ENCODE results near the gene FAM8A1. TPM values are rescaled to one million over a fixed set of nuclear protein-coding genes. Genes with fewer than 3 reads are reported as not detected.
A peak's percentile ranks its signal among the peaks of the same experiment; 100 is the strongest.

Gene FAM8A1
- 1 to 10 TPM; 5.7 to 7.1 TPM for polyA plus RNA-seq

- Histone ChIP-seq H3K4me1 (ENCODE audit: control insufficient read depth in 2 of 2, insufficient read depth in 2 of 2, low read length in 1 of 2) (peaks cover 2 to 4% of the 10 kb centered on the region in 2 donors), H3K27me3 (ENCODE audit: control insufficient read depth in 1 of 2, insufficient read depth in 2 of 2, low read length in 2 of 2) (no peaks in the 10 kb centered on the region), H3K27ac (ENCODE audit: low read depth in 2 of 2, low read length in 1 of 2) (peak within 1 kb of the TSS; percentile 87 to 96), H3K9me3 (ENCODE audit: control insufficient read depth in 2 of 2, insufficient read depth in 1 of 2, low read depth in 1 of 2, low read length in 1 of 2) (no peaks in the 10 kb centered on the region), H3K36me3 (ENCODE audit: control insufficient read depth in 2 of 2, insufficient read depth in 2 of 2, low read length in 1 of 2) (no peaks in the 10 kb centered on the region), H3K4me3 (ENCODE audit: low read depth in 1 of 2, low read length in 2 of 2) (peak within 1 kb of the TSS; percentile 86 to 93)
- 5 to 7% methylated on average over 39 to 42 of the region's 42 CpGs for WGBS, 2 donors
Observed at GRCh38 chr6:17599877-17600526, at the start of gene FAM8A1. FAM8A1 (plus strand) TSS chr6:17600302; CDS start chr6:17600410, 108 bp downstream.

- Histone ChIP-seq H3K36me3 (ENCODE audit: control insufficient read depth in 2 of 2, insufficient read depth in 2 of 2, low read length in 1 of 2) (no peaks in the 10 kb centered on the region), H3K4me3 (ENCODE audit: low read depth in 1 of 2, low read length in 2 of 2) (no peak overlapping the region), H3K4me1 (ENCODE audit: control insufficient read depth in 2 of 2, insufficient read depth in 2 of 2, low read length in 1 of 2) (no peaks in the 10 kb centered on the region), H3K9me3 (ENCODE audit: control insufficient read depth in 2 of 2, insufficient read depth in 1 of 2, low read depth in 1 of 2, low read length in 1 of 2) (no peaks in the 10 kb centered on the region), H3K27ac (ENCODE audit: low read depth in 2 of 2, low read length in 1 of 2) (no peak overlapping the region), H3K27me3 (ENCODE audit: control insufficient read depth in 1 of 2, insufficient read depth in 2 of 2, low read length in 2 of 2) (no peaks in the 10 kb centered on the region)
- WGBS, 2 donors: 88 to 89% methylated on average over 9 of the region's 9 CpGs
Observed at GRCh38 chr6:17551383-17551958, 48.6 kb upstream of the FAM8A1 start.

GRCh38 chr6:17552861-17553260 is 47.2 kb upstream of the FAM8A1 start:
- Histone ChIP-seq H3K9me3 (ENCODE audit: control insufficient read depth in 2 of 2, insufficient read depth in 1 of 2, low read depth in 1 of 2, low read length in 1 of 2) (no peaks in the 10 kb centered on the region), H3K4me3 (ENCODE audit: low read depth in 1 of 2, low read length in 2 of 2) (no peak overlapping the region), H3K27ac (ENCODE audit: low read depth in 2 of 2, low read length in 1 of 2) (no peak overlapping the region), H3K36me3 (ENCODE audit: control insufficient read depth in 2 of 2, insufficient read depth in 2 of 2, low read length in 1 of 2) (no peaks in the 10 kb centered on the region), H3K27me3 (ENCODE audit: control insufficient read depth in 1 of 2, insufficient read depth in 2 of 2, low read length in 2 of 2) (no peaks in the 10 kb centered on the region), H3K4me1 (ENCODE audit: control insufficient read depth in 2 of 2, insufficient read depth in 2 of 2, low read length in 1 of 2) (no peaks in the 10 kb centered on the region)
- WGBS, 2 donors: 77 to 79% methylated on average over 3 of the region's 3 CpGs

GRCh38 chr6:17556014-17556413 is 44.1 kb upstream of the FAM8A1 start:
- no peak overlapping the region for H3K4me3 ChIP-seq (ENCODE audit: low read depth in 1 of 2, low read length in 2 of 2)
- no peaks in the 10 kb centered on the region for H3K9me3 ChIP-seq (ENCODE audit: control insufficient read depth in 2 of 2, insufficient read depth in 1 of 2, low read depth in 1 of 2, low read length in 1 of 2)
- no peak overlapping the region for H3K27ac ChIP-seq (ENCODE audit: low read depth in 2 of 2, low read length in 1 of 2)
- no peaks in the 10 kb centered on the region for H3K4me1 ChIP-seq (ENCODE audit: control insufficient read depth in 2 of 2, insufficient read depth in 2 of 2, low read length in 1 of 2)
- H3K36me3 ChIP-seq (ENCODE audit: control insufficient read depth in 2 of 2, insufficient read depth in 2 of 2, low read length in 1 of 2): no peaks in the 10 kb centered on the region
- no peaks in the 10 kb centered on the region for H3K27me3 ChIP-seq (ENCODE audit: control insufficient read depth in 1 of 2, insufficient read depth in 2 of 2, low read length in 2 of 2)
- 71 to 80% methylated on average over 4 of the region's 4 CpGs for WGBS, 2 donors

- no peaks in the 10 kb centered on the region for H3K36me3 ChIP-seq (ENCODE audit: control insufficient read depth in 2 of 2, insufficient read depth in 2 of 2, low read length in 1 of 2)
- H3K4me1 ChIP-seq (ENCODE audit: control insufficient read depth in 2 of 2, insufficient read depth in 2 of 2, low read length in 1 of 2): no peaks in the 10 kb centered on the region
- H3K27ac ChIP-seq (ENCODE audit: low read depth in 2 of 2, low read length in 1 of 2): no peak overlapping the region
- WGBS, 2 donors: 87 to 95% methylated on average over 3 of the region's 3 CpGs
- H3K4me3 ChIP-seq (ENCODE audit: low read depth in 1 of 2, low read length in 2 of 2): no peak overlapping the region
- H3K27me3 ChIP-seq (ENCODE audit: control insufficient read depth in 1 of 2, insufficient read depth in 2 of 2, low read length in 2 of 2): no peaks in the 10 kb centered on the region
- H3K9me3 ChIP-seq (ENCODE audit: control insufficient read depth in 2 of 2, insufficient read depth in 1 of 2, low read depth in 1 of 2, low read length in 1 of 2): peaks cover 0 to 3% of the 10 kb centered on the region in 2 donors
Observed at GRCh38 chr6:17562636-17563035, 37.5 kb upstream of the FAM8A1 start.

GRCh38 chr6:17565399-17565798 is 34.7 kb upstream of the FAM8A1 start:
- WGBS, 2 donors: 87 to 90% methylated on average over 3 of the region's 3 CpGs
- Histone ChIP-seq H3K9me3 (ENCODE audit: control insufficient read depth in 2 of 2, insufficient read depth in 1 of 2, low read depth in 1 of 2, low read length in 1 of 2) (peaks cover 0 to 3% of the 10 kb centered on the region in 2 donors), H3K4me1 (ENCODE audit: control insufficient read depth in 2 of 2, insufficient read depth in 2 of 2, low read length in 1 of 2) (no peaks in the 10 kb centered on the region), H3K27ac (ENCODE audit: low read depth in 2 of 2, low read length in 1 of 2) (no peak overlapping the region), H3K27me3 (ENCODE audit: control insufficient read depth in 1 of 2, insufficient read depth in 2 of 2, low read length in 2 of 2) (no peaks in the 10 kb centered on the region), H3K4me3 (ENCODE audit: low read depth in 1 of 2, low read length in 2 of 2) (no peak overlapping the region), H3K36me3 (ENCODE audit: control insufficient read depth in 2 of 2, insufficient read depth in 2 of 2, low read length in 1 of 2) (no peaks in the 10 kb centered on the region)

GRCh38 chr6:17574866-17575560 is 25.1 kb upstream of the FAM8A1 start:
- Histone ChIP-seq H3K4me3 (ENCODE audit: low read depth in 1 of 2, low read length in 2 of 2) (no peak overlapping the region), H3K36me3 (ENCODE audit: control insufficient read depth in 2 of 2, insufficient read depth in 2 of 2, low read length in 1 of 2) (no peaks in the 10 kb centered on the region), H3K4me1 (ENCODE audit: control insufficient read depth in 2 of 2, insufficient read depth in 2 of 2, low read length in 1 of 2) (no peaks in the 10 kb centered on the region), H3K9me3 (ENCODE audit: control insufficient read depth in 2 of 2, insufficient read depth in 1 of 2, low read depth in 1 of 2, low read length in 1 of 2) (peaks cover 0 to 3% of the 10 kb centered on the region in 2 donors), H3K27me3 (ENCODE audit: control insufficient read depth in 1 of 2, insufficient read depth in 2 of 2, low read length in 2 of 2) (no peaks in the 10 kb centered on the region), H3K27ac (ENCODE audit: low read depth in 2 of 2, low read length in 1 of 2) (peak overlapping the region; percentile 55)
- 59 to 70% methylated on average over 8 of the region's 8 CpGs for WGBS, 2 donors

- Histone ChIP-seq H3K4me3 (ENCODE audit: low read depth in 1 of 2, low read length in 2 of 2) (no peak overlapping the region), H3K9me3 (ENCODE audit: control insufficient read depth in 2 of 2, insufficient read depth in 1 of 2, low read depth in 1 of 2, low read length in 1 of 2) (peaks cover 0 to 3% of the 10 kb centered on the region in 2 donors), H3K27ac (ENCODE audit: low read depth in 2 of 2, low read length in 1 of 2) (no peak overlapping the region), H3K27me3 (ENCODE audit: control insufficient read depth in 1 of 2, insufficient read depth in 2 of 2, low read length in 2 of 2) (no peaks in the 10 kb centered on the region), H3K4me1 (ENCODE audit: control insufficient read depth in 2 of 2, insufficient read depth in 2 of 2, low read length in 1 of 2) (peaks cover 0 to 3% of the 10 kb centered on the region in 2 donors), H3K36me3 (ENCODE audit: control insufficient read depth in 2 of 2, insufficient read depth in 2 of 2, low read length in 1 of 2) (no peaks in the 10 kb centered on the region)
- WGBS, 2 donors: 91 to 100% methylated on average over 1 of the region's 1 CpG
Observed at GRCh38 chr6:17577059-17577458, 23.0 kb upstream of the FAM8A1 start.

- peaks cover 0 to 3% of the 10 kb centered on the region in 2 donors for H3K4me1 ChIP-seq (ENCODE audit: control insufficient read depth in 2 of 2, insufficient read depth in 2 of 2, low read length in 1 of 2)
- peak overlapping the region; percentile 8 to 49 for H3K27ac ChIP-seq (ENCODE audit: low read depth in 2 of 2, low read length in 1 of 2)
- H3K27me3 ChIP-seq (ENCODE audit: control insufficient read depth in 1 of 2, insufficient read depth in 2 of 2, low read length in 2 of 2): no peaks in the 10 kb centered on the region
- peak overlapping the region; percentile 51 to 59 for H3K4me3 ChIP-seq (ENCODE audit: low read depth in 1 of 2, low read length in 2 of 2)
- 14 to 18% methylated on average over 53 of the region's 53 CpGs for WGBS, 2 donors
- peaks cover 0 to 3% of the 10 kb centered on the region in 2 donors for H3K9me3 ChIP-seq (ENCODE audit: control insufficient read depth in 2 of 2, insufficient read depth in 1 of 2, low read depth in 1 of 2, low read length in 1 of 2)
- no peaks in the 10 kb centered on the region for H3K36me3 ChIP-seq (ENCODE audit: control insufficient read depth in 2 of 2, insufficient read depth in 2 of 2, low read length in 1 of 2)
Observed at GRCh38 chr6:17580518-17581048, 19.5 kb upstream of the FAM8A1 start.

All from esophagus (tissue), 2 donors.